ENCODE data around the gene SDCCAG8.

GRCh38 chr1:243267914-243268653, 12.2 kb downstream of the SDCCAG8 start:
- TF ChIP-seq POLR2A (IDR thresholded peaks at IDR 0.05) (no peak), CTCF (IDR thresholded peaks at IDR 0.05 in 8 of 11, conservative IDR thresholded peaks at IDR 0.05 in 3 of 11) (no peak)

Measured in spleen (tissue), 7 donors.